OCI-LY1 (cell line): ENCODE results near the gene ETS2.

Experiments
- EZH2 ChIP-seq: fragments of 200-600 bp; sonication (generic), shearing (Covaris generic); IDR thresholded peaks from 2 replicates; pipeline ENCODE4 v1.8.0; 2017; ENCODE audit warnings: borderline replicate concordance, mixed run types, mild to moderate bottlenecking, antibody characterized with exemption, low read length, moderate library complexity, mixed read lengths
- TF ChIP-seq, protein P1 (sequence below): fragments of 200-600 bp; sonication (generic), shearing (Covaris generic); IDR thresholded peaks from 2 replicates; pipeline ENCODE4 v1.5.1; 2017; ENCODE audit warnings: mild to moderate bottlenecking, antibody characterized with exemption, low read length, moderate library complexity, mixed read lengths

DNA sequence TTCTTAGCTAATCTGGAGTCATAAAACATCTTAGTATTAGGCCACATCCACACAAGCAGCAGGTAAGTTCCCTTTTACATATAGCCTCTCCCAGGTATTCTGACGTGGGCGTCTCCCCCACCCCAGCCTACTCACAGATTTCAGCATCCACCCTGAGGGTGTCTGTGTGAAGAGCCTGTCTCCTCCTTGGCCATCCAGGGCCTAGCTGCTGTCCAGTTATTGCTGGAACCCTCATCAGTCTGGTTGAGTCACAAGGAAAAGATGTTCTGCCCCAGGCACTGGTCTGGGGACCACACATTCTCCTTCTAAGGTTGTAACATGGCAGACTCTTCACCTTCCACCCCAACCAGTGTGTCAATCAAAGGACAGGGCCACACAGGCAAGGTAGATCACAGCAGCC is 57.6 kb downstream of the ETS2 start:
- TF ChIP-seq, protein P1, sequence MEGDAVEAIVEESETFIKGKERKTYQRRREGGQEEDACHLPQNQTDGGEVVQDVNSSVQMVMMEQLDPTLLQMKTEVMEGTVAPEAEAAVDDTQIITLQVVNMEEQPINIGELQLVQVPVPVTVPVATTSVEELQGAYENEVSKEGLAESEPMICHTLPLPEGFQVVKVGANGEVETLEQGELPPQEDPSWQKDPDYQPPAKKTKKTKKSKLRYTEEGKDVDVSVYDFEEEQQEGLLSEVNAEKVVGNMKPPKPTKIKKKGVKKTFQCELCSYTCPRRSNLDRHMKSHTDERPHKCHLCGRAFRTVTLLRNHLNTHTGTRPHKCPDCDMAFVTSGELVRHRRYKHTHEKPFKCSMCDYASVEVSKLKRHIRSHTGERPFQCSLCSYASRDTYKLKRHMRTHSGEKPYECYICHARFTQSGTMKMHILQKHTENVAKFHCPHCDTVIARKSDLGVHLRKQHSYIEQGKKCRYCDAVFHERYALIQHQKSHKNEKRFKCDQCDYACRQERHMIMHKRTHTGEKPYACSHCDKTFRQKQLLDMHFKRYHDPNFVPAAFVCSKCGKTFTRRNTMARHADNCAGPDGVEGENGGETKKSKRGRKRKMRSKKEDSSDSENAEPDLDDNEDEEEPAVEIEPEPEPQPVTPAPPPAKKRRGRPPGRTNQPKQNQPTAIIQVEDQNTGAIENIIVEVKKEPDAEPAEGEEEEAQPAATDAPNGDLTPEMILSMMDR, result no peak
- no peak for TF ChIP-seq EZH2
